Fibroblast of the aortic adventitia (primary cell): Measurements from ENCODE around the gene ENC1. TPM values are rescaled to one million over a fixed set of nuclear protein-coding genes. Genes with fewer than 3 reads are reported as not detected.

ENCODE experiments used
- DNase-seq: peaks from one replicate; pipeline ENCODE4 v3.0.0-alpha.2; 2010; ENCODE audit warnings: low read depth
- H3K4me3 ChIP-seq: 2 replicates; pipeline ENCODE4 v1.5.1; 2011; ENCODE audit warnings: low read depth, mild to moderate bottlenecking, control low read depth, low read length, moderate library complexity
- total RNA-seq: library from RNA; depleted of rRNA; stranded (reverse); fragments of >200 nt; gene quantifications from 2 replicates; pipeline ENCODE4 v1.2.3, GENCODE V29; 2012; ENCODE audit warnings: low replicate concordance
- TF ChIP-seq, protein P1 (sequence below): IDR thresholded peaks from 2 replicates; pipeline ENCODE4 v1.5.1; 2011; ENCODE audit warnings: mild to moderate bottlenecking, low read length, control low read depth, inconsistent platforms; ENCODE audit not compliant: insufficient read depth

ENC1 gene
- total RNA-seq, 1 donor, result 21.0 TPM

DNA sequence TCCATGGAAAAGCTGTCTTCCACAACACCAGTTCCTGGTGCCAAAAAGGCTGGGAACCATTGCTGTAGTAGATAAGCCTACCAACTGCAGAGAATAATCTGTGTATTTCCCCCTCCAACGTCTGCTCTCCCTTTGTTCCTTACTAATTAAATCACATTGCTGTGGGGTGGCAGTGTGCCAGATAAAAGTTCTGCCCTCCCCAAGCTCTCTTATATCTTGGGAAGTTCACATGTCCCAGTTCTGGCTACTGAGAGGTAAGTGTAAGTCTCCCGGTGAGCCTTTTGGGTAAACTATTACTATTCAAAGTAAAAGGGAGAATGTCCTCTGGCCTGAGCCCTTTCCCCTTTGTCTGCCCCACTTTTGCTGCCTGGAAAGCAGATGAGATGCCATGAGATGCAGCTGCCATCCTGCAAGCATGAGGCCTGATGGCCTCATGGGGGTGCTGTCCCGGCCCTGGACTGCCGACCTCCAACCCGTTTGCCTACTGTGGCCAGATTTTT lies 14.7 kb downstream of the ENC1 start:
- no peak overlapping the region for H3K4me3 ChIP-seq
- peak; percentile 67 for DNase-seq
- TF ChIP-seq, protein P1, sequence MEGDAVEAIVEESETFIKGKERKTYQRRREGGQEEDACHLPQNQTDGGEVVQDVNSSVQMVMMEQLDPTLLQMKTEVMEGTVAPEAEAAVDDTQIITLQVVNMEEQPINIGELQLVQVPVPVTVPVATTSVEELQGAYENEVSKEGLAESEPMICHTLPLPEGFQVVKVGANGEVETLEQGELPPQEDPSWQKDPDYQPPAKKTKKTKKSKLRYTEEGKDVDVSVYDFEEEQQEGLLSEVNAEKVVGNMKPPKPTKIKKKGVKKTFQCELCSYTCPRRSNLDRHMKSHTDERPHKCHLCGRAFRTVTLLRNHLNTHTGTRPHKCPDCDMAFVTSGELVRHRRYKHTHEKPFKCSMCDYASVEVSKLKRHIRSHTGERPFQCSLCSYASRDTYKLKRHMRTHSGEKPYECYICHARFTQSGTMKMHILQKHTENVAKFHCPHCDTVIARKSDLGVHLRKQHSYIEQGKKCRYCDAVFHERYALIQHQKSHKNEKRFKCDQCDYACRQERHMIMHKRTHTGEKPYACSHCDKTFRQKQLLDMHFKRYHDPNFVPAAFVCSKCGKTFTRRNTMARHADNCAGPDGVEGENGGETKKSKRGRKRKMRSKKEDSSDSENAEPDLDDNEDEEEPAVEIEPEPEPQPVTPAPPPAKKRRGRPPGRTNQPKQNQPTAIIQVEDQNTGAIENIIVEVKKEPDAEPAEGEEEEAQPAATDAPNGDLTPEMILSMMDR, result no peak

DNA sequence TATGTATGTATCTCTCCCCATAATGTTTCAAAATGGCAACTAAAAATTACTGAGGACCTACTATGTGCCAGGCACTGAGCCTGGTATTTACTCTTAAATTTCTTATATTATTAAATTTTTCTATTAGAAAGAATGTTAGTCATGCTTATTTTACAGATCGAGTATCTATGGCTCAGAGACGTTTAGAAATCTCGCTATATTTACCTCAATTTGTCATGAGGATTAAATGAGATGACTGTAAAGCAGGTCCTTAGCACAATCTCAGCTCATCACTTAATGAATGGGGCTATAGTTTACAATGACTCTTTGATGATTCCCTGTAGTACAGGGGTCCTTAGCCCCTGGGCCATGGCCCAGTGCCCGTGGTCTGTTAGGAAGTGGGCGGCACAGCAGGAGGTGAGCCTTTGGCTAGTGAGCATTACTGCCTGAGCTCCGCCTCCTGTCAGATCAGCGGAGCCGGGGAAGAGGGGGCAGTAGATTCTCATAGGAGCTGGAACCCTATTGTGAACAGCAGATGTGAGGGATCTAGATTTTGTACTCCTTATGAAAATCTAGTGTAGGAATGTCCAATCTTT lies 15.5 kb downstream of the ENC1 start:
- no peak overlapping the region for H3K4me3 ChIP-seq
- TF ChIP-seq, protein P1, result no peak
- DNase-seq, result no peak

DNA sequence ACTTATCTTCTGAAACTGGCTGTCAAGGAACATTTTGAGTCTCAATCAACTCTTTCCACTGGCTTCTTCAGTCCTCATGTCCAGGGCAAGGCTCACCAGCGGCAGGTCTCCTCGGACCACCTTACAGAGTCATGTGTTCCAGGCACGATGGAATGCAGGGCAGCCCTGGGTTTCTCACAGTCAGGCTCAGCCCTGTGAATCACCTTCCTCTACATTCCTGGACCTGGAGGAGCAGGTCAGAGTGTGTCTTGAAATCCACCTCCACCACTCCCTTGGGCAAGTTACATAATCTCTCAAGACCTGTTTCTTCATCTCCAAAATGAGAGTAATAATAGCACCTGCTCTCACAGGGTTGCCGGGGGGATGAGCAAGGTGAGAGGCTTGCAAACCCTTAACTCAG lies 16.0 kb downstream of the ENC1 start:
- TF ChIP-seq, protein P1, result no peak
- no peak overlapping the region for H3K4me3 ChIP-seq
- DNase-seq, result no peak

DNA sequence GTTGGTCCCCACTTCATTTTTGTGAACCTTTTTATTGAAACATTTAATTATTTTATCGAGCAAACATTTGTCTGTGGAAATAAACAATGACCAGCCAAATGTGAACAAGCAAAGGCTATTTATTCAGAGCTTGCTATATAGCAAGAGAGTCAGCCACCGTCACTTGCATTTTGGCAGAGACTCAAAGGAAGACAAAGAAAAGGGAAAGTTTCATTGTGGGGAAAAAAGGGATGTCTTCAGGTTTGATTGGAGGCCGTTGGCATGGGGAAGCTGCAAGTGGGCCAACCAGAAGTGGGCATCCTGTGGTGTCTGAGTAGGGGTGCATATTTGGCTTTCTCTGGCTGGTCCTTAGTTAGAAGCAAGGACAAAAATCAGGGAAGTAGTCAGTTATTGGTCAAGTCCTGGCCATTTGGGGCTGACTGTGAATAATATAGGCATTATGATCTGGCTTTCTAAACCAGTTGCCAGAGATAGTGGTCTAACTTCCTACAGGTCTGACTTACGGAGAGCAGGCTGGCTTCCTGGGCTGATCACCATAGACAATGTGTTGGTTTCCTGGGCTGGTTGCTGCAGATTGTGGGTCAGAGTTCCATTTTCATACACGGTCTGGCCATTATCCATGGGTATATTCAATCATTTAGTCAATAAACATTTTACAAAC lies 16.6 kb downstream of the ENC1 start:
- TF ChIP-seq, protein P1, result no peak
- no peak overlapping the region for H3K4me3 ChIP-seq
- DNase-seq, result no peak

DNA sequence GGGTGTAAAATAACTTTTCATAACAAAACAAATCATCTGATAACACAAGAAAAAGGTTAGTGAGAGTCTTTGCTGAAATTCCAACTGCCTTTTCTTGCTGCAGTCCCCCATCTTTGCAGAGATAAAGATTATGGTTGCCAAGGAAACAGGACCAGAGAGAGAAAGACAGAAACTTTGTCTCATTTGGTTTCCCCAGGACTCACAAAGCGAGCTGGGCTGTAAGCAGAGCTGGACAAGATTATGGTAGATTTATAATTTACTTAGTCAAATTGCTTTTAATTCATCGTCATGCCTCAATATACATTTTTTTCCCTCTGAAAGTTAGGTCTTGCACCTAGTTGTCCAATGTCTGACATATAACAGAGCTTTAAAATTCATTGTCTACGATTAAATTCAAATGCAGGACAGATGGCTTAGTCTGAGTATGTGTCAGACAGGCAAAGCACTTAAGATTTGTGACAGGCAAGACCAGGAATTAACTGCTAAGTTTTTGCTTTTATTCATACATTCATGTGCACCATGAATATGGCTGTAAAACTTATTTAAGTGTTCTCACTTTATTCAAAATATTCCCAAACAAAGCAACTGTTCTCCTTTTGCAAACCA lies 17.4 kb downstream of the ENC1 start:
- DNase-seq, result no peak
- TF ChIP-seq, protein P1, result no peak
- H3K4me3 ChIP-seq, result no peak overlapping the region

DNA sequence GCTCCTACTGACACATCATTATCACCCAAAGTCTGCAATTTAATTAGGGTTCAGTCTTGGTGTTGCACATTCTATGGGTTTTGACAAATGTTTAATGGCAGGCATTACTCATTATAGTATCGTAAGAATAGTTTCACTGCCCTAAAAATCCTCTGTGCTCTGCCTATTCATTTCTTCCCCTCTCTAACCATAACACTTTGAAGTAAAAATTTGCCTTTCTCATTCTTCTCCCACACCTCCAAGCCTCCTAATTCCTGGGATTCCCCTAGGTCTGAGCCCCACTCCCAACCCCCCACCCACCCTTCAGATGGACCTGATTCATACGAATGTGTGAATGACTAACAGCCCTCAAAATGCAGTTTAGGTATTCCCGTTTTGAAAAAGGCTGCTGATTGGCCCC lies 18.4 kb downstream of the ENC1 start:
- H3K4me3 ChIP-seq, result no peak overlapping the region
- no peak for DNase-seq
- TF ChIP-seq, protein P1, result no peak
